ENCODE results near the gene HNRNPH3. TPM values are rescaled to one million over a fixed set of nuclear protein-coding genes. Genes with fewer than 3 reads are reported as not detected.

HNRNPH3 gene
- total and polyA plus RNA-seq, 7 donors: 73.1 to 180 (median 102) TPM

DNA sequence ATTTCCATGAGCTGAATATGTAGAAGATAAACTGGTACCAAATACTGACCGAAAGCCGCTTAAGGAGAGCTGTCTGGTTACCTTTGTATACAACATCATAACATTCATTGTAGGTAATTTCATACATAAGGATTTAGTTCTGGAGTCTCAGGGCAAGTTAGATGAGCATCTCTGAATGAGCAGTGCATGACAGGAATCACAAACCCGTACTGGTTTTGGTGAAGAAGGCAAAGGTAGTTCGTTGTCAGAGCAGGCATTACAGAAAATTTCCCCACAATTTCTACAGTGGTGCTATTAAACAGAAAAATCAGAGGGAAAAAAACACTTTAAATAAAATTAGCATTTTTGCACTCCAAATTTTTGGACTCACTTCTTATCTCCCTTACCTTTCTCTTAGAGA lies 13.8 kb downstream of the HNRNPH3 start:
- TF ChIP-seq, protein P1, sequence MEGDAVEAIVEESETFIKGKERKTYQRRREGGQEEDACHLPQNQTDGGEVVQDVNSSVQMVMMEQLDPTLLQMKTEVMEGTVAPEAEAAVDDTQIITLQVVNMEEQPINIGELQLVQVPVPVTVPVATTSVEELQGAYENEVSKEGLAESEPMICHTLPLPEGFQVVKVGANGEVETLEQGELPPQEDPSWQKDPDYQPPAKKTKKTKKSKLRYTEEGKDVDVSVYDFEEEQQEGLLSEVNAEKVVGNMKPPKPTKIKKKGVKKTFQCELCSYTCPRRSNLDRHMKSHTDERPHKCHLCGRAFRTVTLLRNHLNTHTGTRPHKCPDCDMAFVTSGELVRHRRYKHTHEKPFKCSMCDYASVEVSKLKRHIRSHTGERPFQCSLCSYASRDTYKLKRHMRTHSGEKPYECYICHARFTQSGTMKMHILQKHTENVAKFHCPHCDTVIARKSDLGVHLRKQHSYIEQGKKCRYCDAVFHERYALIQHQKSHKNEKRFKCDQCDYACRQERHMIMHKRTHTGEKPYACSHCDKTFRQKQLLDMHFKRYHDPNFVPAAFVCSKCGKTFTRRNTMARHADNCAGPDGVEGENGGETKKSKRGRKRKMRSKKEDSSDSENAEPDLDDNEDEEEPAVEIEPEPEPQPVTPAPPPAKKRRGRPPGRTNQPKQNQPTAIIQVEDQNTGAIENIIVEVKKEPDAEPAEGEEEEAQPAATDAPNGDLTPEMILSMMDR (IDR thresholded peaks at IDR 0.05): no peak
- DNase-seq: no peak
- WGBS, 3 donors: 88 to 92% (median 89%) methylated on average over 4 of the region's 4 CpGs
- H3K36me3 ChIP-seq (ENCODE audit: insufficient read depth in 1 of 2, low read depth in 1 of 2): peaks cover 5 to 74% of the 10 kb centered on the region in 2 donors
- H3K27ac ChIP-seq: no peak overlapping the region
- no peaks in the 10 kb centered on the region for H3K27me3 ChIP-seq (ENCODE audit: insufficient read depth in 3 of 3, low read length in 2 of 3)
- no peaks in the 10 kb centered on the region for H3K9me3 ChIP-seq
- no peak for ATAC-seq
- no peak overlapping the region for H3K4me3 ChIP-seq
- peaks cover 7% of the 10 kb centered on the region for H3K4me1 ChIP-seq
- intact Hi-C loops (cut with DNase I): no loop called here

GRCh38 chr10:68346774-68347173 lies 14.9 kb downstream of the HNRNPH3 start:
- Histone ChIP-seq H3K27ac (no peak overlapping the region), H3K36me3 (ENCODE audit: insufficient read depth in 1 of 2, low read depth in 1 of 2) (peaks cover 0 to 74% of the 10 kb centered on the region in 2 donors), H3K4me3 (no peak overlapping the region), H3K9me3 (no peaks in the 10 kb centered on the region), H3K4me1 (peaks cover 7% of the 10 kb centered on the region), H3K27me3 (ENCODE audit: insufficient read depth in 3 of 3, low read length in 2 of 3) (no peaks in the 10 kb centered on the region)
- TF ChIP-seq, protein P1 (IDR thresholded peaks at IDR 0.05): no peak
- ATAC-seq: no peak
- no peak for DNase-seq
- intact Hi-C loops (cut with DNase I): no loop called here
- 82 to 100% (median 94%) methylated on average over 4 of the region's 4 CpGs for WGBS, 3 donors

- peaks cover 7% of the 10 kb centered on the region for H3K4me1 ChIP-seq
- H3K36me3 ChIP-seq (ENCODE audit: insufficient read depth in 1 of 2, low read depth in 1 of 2): peaks cover 0 to 74% of the 10 kb centered on the region in 2 donors
- no peak overlapping the region for H3K4me3 ChIP-seq
- H3K27me3 ChIP-seq (ENCODE audit: insufficient read depth in 3 of 3, low read length in 2 of 3): no peaks in the 10 kb centered on the region
- no peak for DNase-seq
- no peaks in the 10 kb centered on the region for H3K9me3 ChIP-seq
- peak in 3 of 4 donors; percentile 56 to 68 (median 57) for ATAC-seq
- TF ChIP-seq, protein P1 (IDR thresholded peaks at IDR 0.05): peak; percentile 55
- WGBS, 3 donors: 58 to 68% (median 64%) methylated on average over 2 of the region's 2 CpGs
- H3K27ac ChIP-seq: no peak overlapping the region
- intact Hi-C loops (cut with DNase I): no loop called here
These were observed 16.4 kb downstream of the HNRNPH3 start for GRCh38 chr10:68348265-68348741.

- intact Hi-C loops (cut with DNase I): no loop called here
- Histone ChIP-seq H3K4me1 (no peaks in the 10 kb centered on the region), H3K27me3 (ENCODE audit: insufficient read depth in 3 of 3, low read length in 2 of 3) (no peaks in the 10 kb centered on the region), H3K36me3 (ENCODE audit: insufficient read depth in 1 of 2, low read depth in 1 of 2) (peaks cover 3 to 86% of the 10 kb centered on the region in 2 donors), H3K9me3 (no peaks in the 10 kb centered on the region), H3K4me3 (no peak overlapping the region), H3K27ac (no peak overlapping the region)
- TF ChIP-seq, protein P1 (IDR thresholded peaks at IDR 0.05): no peak
- DNase-seq (no peak), ATAC-seq (no peak)
- 96 to 100% (median 98%) methylated on average over 2 of the region's 2 CpGs for WGBS, 3 donors
These were observed 21.7 kb downstream of the HNRNPH3 start for GRCh38 chr10:68353537-68353936.

DNA sequence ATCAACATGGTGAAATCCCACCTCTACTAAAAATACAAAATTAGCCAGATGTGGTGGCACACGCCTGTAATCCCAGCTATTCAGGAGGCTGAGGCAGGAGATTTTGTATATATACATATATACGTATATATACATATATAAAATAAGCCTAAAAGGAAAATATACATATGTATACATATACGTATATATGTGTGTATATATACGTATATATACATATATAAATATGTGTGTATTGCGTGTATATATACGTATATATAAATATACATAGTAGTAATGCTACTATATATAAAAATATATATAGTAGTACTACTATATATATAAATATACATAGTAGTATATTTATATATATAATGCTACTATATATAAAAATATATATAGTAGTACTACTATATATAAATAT lies 27.3 kb downstream of the HNRNPH3 start:
- ATAC-seq (no peak), DNase-seq (no peak)
- Histone ChIP-seq H3K36me3 (ENCODE audit: insufficient read depth in 1 of 2, low read depth in 1 of 2) (peaks cover 7 to 92% of the 10 kb centered on the region in 2 donors), H3K9me3 (no peaks in the 10 kb centered on the region), H3K27ac (no peak overlapping the region), H3K4me1 (no peaks in the 10 kb centered on the region), H3K4me3 (no peak overlapping the region), H3K27me3 (ENCODE audit: insufficient read depth in 3 of 3, low read length in 2 of 3) (no peaks in the 10 kb centered on the region)
- TF ChIP-seq, protein P1 (IDR thresholded peaks at IDR 0.05): no peak
- intact Hi-C loops (cut with DNase I): no loop called here
- WGBS, 3 donors: 97 to 98% (median 98%) methylated on average over 6 of the region's 6 CpGs

All from psoas muscle (tissue), 8 donors.